Effector CD8-positive, alpha-beta T cell (primary cell): ENCODE data around the gene CRTAP.
"Not testable (repeated sequence)": the region's sequence is repeated elsewhere in the genome, so short reads cannot be mapped to it uniquely, and the experiment has no call there.

Source experiments
- DNase-seq: peaks from one replicate; lab custom pipeline; 2025; lab: John Stamatoyannopoulos, UW

CRTAP gene

DNA sequence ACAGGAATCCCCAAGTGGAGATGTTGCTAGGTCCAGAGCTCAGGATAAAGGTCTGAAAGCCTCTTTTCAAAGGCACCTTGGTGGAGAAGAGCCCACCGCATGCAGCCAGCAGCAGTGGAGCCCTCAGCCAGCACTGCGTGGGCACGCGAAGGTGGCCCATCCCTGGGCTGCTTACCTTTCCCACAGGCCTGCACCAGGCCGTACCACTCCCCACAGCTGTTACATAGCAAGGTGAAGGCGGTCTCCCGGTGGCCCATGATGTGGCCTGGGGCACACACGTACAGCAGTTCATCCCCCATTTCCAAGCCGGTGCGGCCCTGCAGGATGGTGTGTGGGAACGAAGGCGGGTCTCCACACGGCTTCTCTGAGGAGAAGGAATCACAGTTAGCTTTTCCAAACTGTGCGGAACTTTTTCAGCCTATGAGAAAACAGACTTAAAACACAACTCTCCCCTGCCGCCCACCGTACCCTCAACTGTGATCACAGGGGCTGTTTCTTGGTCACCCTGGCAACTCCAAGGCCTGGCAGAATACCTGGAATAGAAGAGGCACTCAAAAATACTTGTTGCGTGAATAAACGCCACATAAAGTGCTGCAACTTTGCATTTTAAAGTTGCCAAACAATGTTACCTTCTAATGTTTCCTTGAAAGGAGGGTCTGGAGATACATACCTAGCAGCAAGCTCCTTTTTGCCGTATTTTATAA is 61.0 kb downstream of the CRTAP start:
- no peak for DNase-seq

DNA sequence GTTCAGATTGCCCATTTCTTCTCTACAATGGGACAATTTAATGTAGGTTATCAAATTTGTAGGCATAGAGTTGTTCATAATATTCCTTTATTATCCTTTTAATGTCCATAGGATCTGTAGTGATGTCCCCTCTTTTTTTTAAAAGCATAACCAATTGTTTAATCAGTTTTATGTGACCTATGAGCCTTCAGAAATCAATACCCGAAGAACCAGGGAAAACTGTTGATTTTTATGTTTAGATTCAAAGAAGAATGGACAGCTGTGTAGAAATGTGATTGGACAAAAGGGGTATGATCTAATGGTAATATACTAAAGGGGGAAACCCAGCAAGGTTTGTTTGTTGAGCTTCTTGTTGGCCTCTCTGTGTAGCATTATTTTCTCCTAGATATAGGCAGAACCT is 65.3 kb downstream of the CRTAP start:
- DNase-seq: no peak

DNA sequence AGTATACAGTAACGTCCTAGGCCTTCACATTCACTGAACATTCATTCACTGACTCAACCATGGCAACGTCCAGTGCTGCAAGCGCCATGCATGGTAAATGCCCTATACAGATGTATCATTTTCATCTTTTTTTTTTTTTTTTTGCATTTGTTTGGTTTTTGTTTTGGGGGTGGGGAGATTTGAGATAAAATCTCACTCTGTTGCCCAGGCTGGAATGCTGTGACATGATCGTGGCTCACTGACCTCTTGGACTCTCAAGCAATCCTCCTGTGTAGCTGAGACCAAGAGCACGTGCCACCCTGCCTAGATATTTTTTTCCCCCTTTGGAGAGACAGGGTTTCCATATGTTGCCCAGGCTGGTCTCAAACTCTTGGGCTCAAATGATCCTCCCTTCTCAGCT is 67.4 kb downstream of the CRTAP start:
- DNase-seq: no peak

DNA sequence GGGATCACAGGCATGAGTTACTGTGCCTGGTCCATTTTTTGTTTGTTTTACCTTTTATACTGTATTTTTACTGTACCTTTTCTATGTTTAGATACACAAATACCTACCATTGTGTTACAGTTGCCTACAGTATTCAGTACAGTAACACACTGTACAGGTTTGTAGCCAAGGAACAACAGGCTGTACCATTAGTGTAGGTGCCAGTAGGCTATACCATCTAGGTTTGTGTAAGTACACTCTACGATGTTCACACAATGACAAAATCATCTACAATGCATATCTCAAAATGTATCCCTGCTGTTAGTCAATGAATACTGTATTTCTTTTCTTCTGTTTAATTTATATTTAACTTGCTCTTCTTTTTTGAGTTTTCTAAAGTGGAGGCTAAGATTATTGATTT is 67.8 kb downstream of the CRTAP start:
- DNase-seq: not testable (repeated sequence)

DNA sequence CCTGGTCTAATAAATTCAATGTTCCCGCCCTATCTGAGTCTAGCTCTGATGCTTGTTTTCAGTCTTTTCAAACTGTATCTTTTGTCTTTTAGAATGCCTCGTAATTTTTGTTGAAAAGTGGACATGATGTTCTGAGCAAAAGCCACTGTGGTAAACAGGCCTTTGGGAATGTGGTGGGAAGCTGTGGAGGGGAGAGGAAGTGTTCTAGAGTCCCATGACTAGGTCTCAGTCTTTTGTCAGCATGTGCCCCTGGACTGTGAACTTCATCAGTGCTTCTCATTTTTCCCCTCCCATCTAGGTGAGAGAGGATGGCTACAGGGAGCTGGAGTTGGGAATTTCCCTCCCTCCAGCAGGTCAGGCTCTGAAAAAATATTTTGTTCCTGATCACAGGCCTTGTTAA is 71.0 kb downstream of the CRTAP start:
- DNase-seq: no peak

DNA sequence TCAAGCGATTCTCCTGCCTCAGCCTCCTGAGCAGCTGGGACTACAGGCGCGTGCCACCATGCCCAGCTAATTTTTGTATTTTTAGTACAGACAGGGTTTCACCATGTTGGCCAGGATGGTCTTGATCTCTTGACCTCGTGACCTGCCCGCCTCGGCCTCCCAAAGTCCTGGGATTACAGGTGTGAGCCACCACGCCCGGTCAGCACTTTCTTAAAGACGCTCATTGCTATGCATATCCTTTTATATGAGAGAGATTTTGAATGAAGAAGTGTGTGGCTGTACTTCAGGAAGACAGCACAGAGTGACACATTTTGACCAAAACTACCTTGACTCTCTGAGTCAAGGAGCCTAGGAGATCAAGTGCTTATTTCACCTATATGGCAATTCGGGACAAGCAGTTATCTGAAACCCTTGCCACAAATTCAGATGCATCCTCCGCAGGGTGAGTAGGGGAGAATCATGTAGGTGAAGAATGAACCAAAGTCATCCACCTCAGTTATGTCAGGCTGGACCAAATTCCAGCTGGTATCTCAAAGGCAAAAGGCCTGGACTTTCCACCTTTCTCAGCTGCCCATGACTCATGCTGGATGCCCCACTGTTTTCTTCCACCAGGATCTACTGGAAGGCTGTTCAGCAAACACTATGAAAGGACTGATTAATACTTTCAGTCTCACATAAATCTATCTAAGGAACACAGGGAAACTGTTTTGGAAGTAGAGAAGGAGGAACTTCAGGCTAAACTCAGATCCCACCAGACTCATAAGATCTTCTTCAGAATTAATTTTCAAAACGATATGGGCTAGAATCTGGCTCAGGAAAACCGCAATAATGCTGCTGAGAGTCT is 72.9 kb downstream of the CRTAP start:
- DNase-seq: no peak

DNA sequence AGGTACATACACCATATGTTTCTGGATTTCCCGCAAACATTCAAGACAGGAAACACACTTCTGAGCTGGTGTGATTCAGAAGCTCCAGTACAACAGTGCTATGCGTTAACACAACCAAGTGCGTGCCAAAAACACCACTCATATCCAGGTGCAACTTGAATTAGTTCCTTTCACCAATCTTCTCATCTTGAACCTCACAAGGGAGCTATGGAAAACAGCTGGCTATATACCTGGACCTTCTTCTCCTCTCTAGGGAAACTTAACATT is 73.5 kb downstream of the CRTAP start:
- no peak for DNase-seq

DNA sequence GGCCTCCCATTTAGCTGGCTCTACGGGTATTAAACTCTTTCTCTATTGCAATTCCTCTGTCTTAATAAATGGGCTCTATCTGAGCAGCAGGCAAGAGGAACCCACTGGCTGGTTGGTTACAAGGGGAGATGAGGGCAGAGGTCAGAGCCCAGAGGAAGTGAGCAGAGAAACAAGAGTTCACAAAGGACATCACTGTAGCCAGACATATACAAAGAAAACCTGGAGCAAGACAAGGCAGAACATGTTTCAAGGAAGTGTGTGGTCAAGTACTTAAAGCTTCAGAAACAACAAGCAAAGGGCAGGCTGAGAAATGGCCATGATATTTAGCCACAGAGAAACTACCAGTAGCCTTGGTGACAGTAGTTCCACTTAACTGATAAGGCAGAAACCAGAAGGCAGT is 80.5 kb downstream of the CRTAP start:
- DNase-seq: no peak

DNA sequence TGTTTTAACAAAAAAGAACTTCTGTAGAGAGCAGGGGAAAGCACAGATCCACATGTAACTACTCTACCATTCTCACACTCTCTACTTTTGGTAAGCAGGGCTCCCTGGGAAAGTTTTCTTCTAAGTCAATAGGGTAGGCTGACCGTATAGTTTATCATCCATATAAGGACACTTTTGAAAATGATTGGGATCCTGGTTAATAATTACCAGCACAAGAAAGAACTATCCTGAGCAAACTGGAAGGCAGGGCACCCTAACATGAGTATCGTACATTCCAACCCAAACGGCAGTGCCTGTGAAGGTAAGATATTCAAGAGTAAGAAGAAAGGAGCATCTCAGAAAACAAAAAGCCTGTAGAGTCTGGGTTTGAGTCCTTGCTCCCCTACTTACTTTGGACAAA is 82.7 kb downstream of the CRTAP start:
- no peak for DNase-seq
